ENCODE measurements around the gene MAP1LC3C.

Gene MAP1LC3C

GRCh38 chr1:242002072-242002471, 3.2 kb upstream of the MAP1LC3C start:
- no peaks in the 10 kb centered on the region for H3K4me1 ChIP-seq (ENCODE audit: low read depth, poor library complexity, severe bottlenecking)
- no peaks in the 10 kb centered on the region for H3K36me3 ChIP-seq (ENCODE audit: insufficient read depth)
- H2AFZ ChIP-seq (ENCODE audit: low read depth) = no peak overlapping the region
- no peaks in the 10 kb centered on the region for H4K20me1 ChIP-seq (ENCODE audit: insufficient read depth)
- no peak overlapping the region for H3K4me2 ChIP-seq
- H3K27ac ChIP-seq = no peak overlapping the region
- H3K27me3 ChIP-seq (ENCODE audit: insufficient read depth, low read depth) = no peaks in the 10 kb centered on the region
- no peak for TF ChIP-seq CTCF (conservative IDR thresholded peaks at IDR 0.05; ENCODE audit: low read depth, low read length)
- no peak overlapping the region for H3K4me3 ChIP-seq (IDR thresholded peaks at IDR 0.05; ENCODE audit: insufficient read depth, low read depth, low read length)
- H3K79me2 ChIP-seq (ENCODE audit: insufficient read depth, low read depth) = no peaks in the 10 kb centered on the region
- H3K9ac ChIP-seq = no peak overlapping the region

GRCh38 chr1:242000434-242000833, 1.5 kb upstream of the MAP1LC3C start:
- no peak for TF ChIP-seq CTCF (conservative IDR thresholded peaks at IDR 0.05; ENCODE audit: low read depth, low read length)
- Histone ChIP-seq H4K20me1 (ENCODE audit: insufficient read depth) (no peaks in the 10 kb centered on the region), H3K9ac (no peak overlapping the region), H3K4me2 (no peak overlapping the region), H3K79me2 (ENCODE audit: insufficient read depth, low read depth) (no peaks in the 10 kb centered on the region), H3K27me3 (ENCODE audit: insufficient read depth, low read depth) (no peaks in the 10 kb centered on the region), H3K4me1 (ENCODE audit: low read depth, poor library complexity, severe bottlenecking) (no peaks in the 10 kb centered on the region), H2AFZ (ENCODE audit: low read depth) (no peak overlapping the region), H3K4me3 (IDR thresholded peaks at IDR 0.05; ENCODE audit: insufficient read depth, low read depth, low read length) (no peak overlapping the region), H3K27ac (no peak overlapping the region), H3K36me3 (ENCODE audit: insufficient read depth) (no peaks in the 10 kb centered on the region)

- H3K4me1 ChIP-seq (ENCODE audit: low read depth, poor library complexity, severe bottlenecking) = no peaks in the 10 kb centered on the region
- H2AFZ ChIP-seq (ENCODE audit: low read depth) = peak overlapping the region; percentile 36; the same call in 1 of the 2 replicates
- no peaks in the 10 kb centered on the region for H3K36me3 ChIP-seq (ENCODE audit: insufficient read depth)
- H3K27ac ChIP-seq = no peak overlapping the region
- no peaks in the 10 kb centered on the region for H4K20me1 ChIP-seq (ENCODE audit: insufficient read depth)
- peak; percentile 62 for TF ChIP-seq CTCF (conservative IDR thresholded peaks at IDR 0.05; ENCODE audit: low read depth, low read length)
- no peak overlapping the region for H3K9ac ChIP-seq
- no peak overlapping the region for H3K4me3 ChIP-seq (IDR thresholded peaks at IDR 0.05; ENCODE audit: insufficient read depth, low read depth, low read length)
- no peaks in the 10 kb centered on the region for H3K27me3 ChIP-seq (ENCODE audit: insufficient read depth, low read depth)
- H3K4me2 ChIP-seq = no peak overlapping the region
- H3K79me2 ChIP-seq (ENCODE audit: insufficient read depth, low read depth) = no peaks in the 10 kb centered on the region
These were observed 431 bp downstream of the MAP1LC3C start for GRCh38 chr1:241998412-241998921.

- Histone ChIP-seq H3K79me2 (ENCODE audit: insufficient read depth, low read depth) (no peaks in the 10 kb centered on the region), H3K27me3 (ENCODE audit: insufficient read depth, low read depth) (no peaks in the 10 kb centered on the region), H4K20me1 (ENCODE audit: insufficient read depth) (no peaks in the 10 kb centered on the region), H3K4me2 (no peak overlapping the region), H3K4me1 (ENCODE audit: low read depth, poor library complexity, severe bottlenecking) (no peaks in the 10 kb centered on the region), H3K27ac (no peak overlapping the region), H3K36me3 (ENCODE audit: insufficient read depth) (no peaks in the 10 kb centered on the region), H3K9ac (no peak overlapping the region), H2AFZ (ENCODE audit: low read depth) (no peak overlapping the region), H3K4me3 (IDR thresholded peaks at IDR 0.05; ENCODE audit: insufficient read depth, low read depth, low read length) (no peak overlapping the region)
- TF ChIP-seq CTCF (conservative IDR thresholded peaks at IDR 0.05; ENCODE audit: low read depth, low read length) = no peak
These were observed 1.4 kb downstream of the MAP1LC3C start for GRCh38 chr1:241997401-241997998.
